ENCODE measurements around the gene OPRL1.

DNA sequence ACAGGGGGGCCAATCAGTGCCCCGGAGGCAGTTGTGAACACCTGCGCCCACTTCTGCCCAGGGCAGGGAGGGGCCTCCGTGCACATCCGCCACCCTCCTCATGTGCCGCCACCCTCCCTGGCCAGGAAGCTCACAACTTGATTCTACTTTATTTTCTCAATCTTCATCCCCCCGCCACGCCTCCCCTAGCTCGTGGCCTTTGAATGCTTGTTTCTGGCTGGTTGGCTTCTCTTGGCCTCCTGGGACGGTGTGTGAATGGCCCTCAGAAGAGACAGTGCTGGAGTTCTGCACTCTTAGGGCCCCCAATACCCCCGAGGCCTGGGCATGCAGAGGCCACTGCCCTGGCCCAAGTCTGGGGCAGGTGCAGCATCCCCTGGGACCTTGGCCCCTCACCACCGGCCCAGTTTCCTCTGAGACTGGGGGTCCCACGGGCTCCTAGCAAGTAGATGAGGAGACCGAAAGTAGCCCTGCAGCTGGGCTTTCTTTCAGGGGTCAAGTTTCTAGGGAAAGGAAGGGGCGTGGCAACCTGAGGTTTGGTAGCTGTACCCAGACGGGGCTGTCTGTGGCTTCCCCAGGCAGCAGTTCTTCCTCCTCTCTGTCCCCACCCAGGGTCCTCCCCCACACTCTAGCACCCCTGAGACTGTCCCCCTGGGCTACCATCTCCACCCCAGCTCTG is 1.9 kb upstream of the OPRL1 start:
- TF ChIP-seq, protein P1, sequence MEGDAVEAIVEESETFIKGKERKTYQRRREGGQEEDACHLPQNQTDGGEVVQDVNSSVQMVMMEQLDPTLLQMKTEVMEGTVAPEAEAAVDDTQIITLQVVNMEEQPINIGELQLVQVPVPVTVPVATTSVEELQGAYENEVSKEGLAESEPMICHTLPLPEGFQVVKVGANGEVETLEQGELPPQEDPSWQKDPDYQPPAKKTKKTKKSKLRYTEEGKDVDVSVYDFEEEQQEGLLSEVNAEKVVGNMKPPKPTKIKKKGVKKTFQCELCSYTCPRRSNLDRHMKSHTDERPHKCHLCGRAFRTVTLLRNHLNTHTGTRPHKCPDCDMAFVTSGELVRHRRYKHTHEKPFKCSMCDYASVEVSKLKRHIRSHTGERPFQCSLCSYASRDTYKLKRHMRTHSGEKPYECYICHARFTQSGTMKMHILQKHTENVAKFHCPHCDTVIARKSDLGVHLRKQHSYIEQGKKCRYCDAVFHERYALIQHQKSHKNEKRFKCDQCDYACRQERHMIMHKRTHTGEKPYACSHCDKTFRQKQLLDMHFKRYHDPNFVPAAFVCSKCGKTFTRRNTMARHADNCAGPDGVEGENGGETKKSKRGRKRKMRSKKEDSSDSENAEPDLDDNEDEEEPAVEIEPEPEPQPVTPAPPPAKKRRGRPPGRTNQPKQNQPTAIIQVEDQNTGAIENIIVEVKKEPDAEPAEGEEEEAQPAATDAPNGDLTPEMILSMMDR (conservative IDR thresholded peaks at IDR 0.05): no peak
- TF ChIP-seq EZH2 (IDR thresholded peaks at IDR 0.05; ENCODE audit: low read depth): no peak

Measured in PC-9 (cell line).